Naive thymus-derived CD4-positive, alpha-beta T cell (primary cell): ENCODE measurements around the gene LTC4S. TPM values are rescaled to one million over a fixed set of nuclear protein-coding genes. Genes with fewer than 3 reads are reported as not detected.
A peak's percentile ranks its signal among the peaks of the same experiment; 100 is the strongest.
"Not testable (repeated sequence)": the region's sequence is repeated elsewhere in the genome, so short reads cannot be mapped to it uniquely, and the experiment has no call there.

Source experiments
- ATAC-seq: fragments of 150-1000 bp; cut with Tn5 transposase; 2 replicates; pipeline ENCODE4 v1.10.0; 2021; ENCODE audit warnings: mild to moderate bottlenecking, moderate library complexity
- CTCF ChIA-PET: fragments of 350-600 bp; sonication (Branson Sonifier 250); formaldehyde crosslinking; loops from one replicate; lab custom pipeline; 2021; ENCODE audit warnings: antibody characterized with exemption; lab: Charles Lee
- POLR2A ChIA-PET: fragments of 350-600 bp; sonication (Branson Sonifier 250); formaldehyde crosslinking; loops from one replicate; lab custom pipeline; 2021; ENCODE audit warnings: antibody characterized with exemption, inconsistent platforms; lab: Charles Lee
- DNase-seq, 9 donors: peaks; one replicate each; pipeline versions ENCODE4 v3.0.0 to v3.0.0-alpha.2; 2020 to 2022; ENCODE audit warnings: mixed read lengths in 1 of 9
- H3K27ac ChIP-seq: one replicate; pipeline ENCODE4 v1.7.0; 2013; ENCODE audit warnings: mild to moderate bottlenecking, low read depth, low read length, moderate library complexity
- H3K27me3 ChIP-seq, 2 donors: one replicate each; pipeline ENCODE4 v1.7.0; 2013; ENCODE audit warnings: low read length in 2 of 2, mild to moderate bottlenecking in 2 of 2, moderate library complexity in 2 of 2; ENCODE audit not compliant: control insufficient read depth in 2 of 2, insufficient read depth in 2 of 2
- H3K36me3 ChIP-seq, 3 experiments: 1 replicate in 2 of 3; 2 replicates in 1 of 3; pipeline ENCODE4 v1.7.0; 2013; ENCODE audit warnings: low read length in 3 of 3, mild to moderate bottlenecking in 3 of 3, moderate library complexity in 1 of 3; ENCODE audit not compliant: insufficient read depth in 3 of 3, control insufficient read depth in 2 of 3
- H3K4me1 ChIP-seq, 2 donors: one replicate each; pipeline ENCODE4 v1.7.0; 2013; ENCODE audit warnings: low read length in 2 of 2, mild to moderate bottlenecking in 2 of 2, moderate library complexity in 1 of 2; ENCODE audit not compliant: control insufficient read depth in 2 of 2, insufficient read depth in 2 of 2
- H3K4me3 ChIP-seq: 2 replicates; pipeline ENCODE4 v1.7.0; 2013; ENCODE audit warnings: mild to moderate bottlenecking, low read length
- H3K9me3 ChIP-seq, 3 experiments: 1 replicate in 2 of 3; 2 replicates in 1 of 3; pipeline ENCODE4 v1.7.0; 2013; ENCODE audit warnings: low read length in 3 of 3; ENCODE audit not compliant: control insufficient read depth in 2 of 3
- H3K27ac Mint-ChIP-seq, 9 donors: one replicate each; pipeline ENCODE4 v1.8.0; 2020 to 2022; ENCODE audit warnings: mixed read lengths in 9 of 9, mild to moderate bottlenecking in 8 of 9, moderate library complexity in 5 of 9, inconsistent platforms in 2 of 9
- H3K27me3 Mint-ChIP-seq, 5 donors: one replicate each; pipeline ENCODE4 v1.8.0; 2021 to 2022; ENCODE audit warnings: mixed read lengths in 5 of 5, mild to moderate bottlenecking in 1 of 5
- H3K36me3 Mint-ChIP-seq, 5 donors: one replicate each; pipeline ENCODE4 v1.8.0; 2020 to 2022; ENCODE audit warnings: mixed read lengths in 5 of 5, mild to moderate bottlenecking in 3 of 5, inconsistent platforms in 1 of 5
- H3K4me1 Mint-ChIP-seq, 7 donors: one replicate each; pipeline ENCODE4 v1.8.0; 2020 to 2022; ENCODE audit warnings: mixed read lengths in 7 of 7, mild to moderate bottlenecking in 3 of 7, inconsistent platforms in 1 of 7
- H3K4me3 Mint-ChIP-seq, 10 donors: one replicate each; pipeline ENCODE4 v1.8.0; 2020 to 2022; ENCODE audit warnings: mild to moderate bottlenecking in 10 of 10, mixed read lengths in 10 of 10, moderate library complexity in 6 of 10, inconsistent platforms in 2 of 10
- H3K9me3 Mint-ChIP-seq, 11 donors: one replicate each; pipeline ENCODE4 v1.8.0; 2020 to 2022; ENCODE audit warnings: mixed read lengths in 11 of 11, mild to moderate bottlenecking in 4 of 11, inconsistent platforms in 1 of 11, moderate library complexity in 1 of 11
- intact Hi-C, 2 donors: fragments of 100-400 bp; cut with micrococcal nuclease; formaldehyde crosslinking; loops; one replicate each; pipeline ENCODE4 v1.15.1; 2023
- polyA plus RNA-seq, 2 donors: library from polyadenylated mRNA; unstranded; fragments of 300-500 nt; fragmentation: Illumina TruSeq; gene quantifications; one replicate each; pipeline ENCODE4 v1.2.3, GENCODE V29; 2021
- total RNA-seq, 6 experiments: library from RNA in 5 of 6; stranded (reverse) in 5 of 6; gene quantifications; 1 replicate in 5 of 6; 2 replicates in 1 of 6; pipeline ENCODE4 v1.2.3 and lab custom pipeline; 2021 to 2026

LTC4S gene
- 1 to 10 TPM; 2.0 to 8.1 (median 6.0) TPM for total RNA-seq
- polyA plus RNA-seq, result 1 to 10 TPM in 1 of 2 donors, under 1 TPM in 1; 0.97 to 1.2 TPM
- 1.1 reads per million for total RNA-seq (lab: John Stamatoyannopoulos, UW)

GRCh38 chr5:179793468-179794139 is at the start of gene LTC4S:
Gene LTC4S (plus strand): TSS chr5:179793986. CDS start chr5:179794081, 95 bp downstream.
- ChIA-PET CTCF (interaction anchor here (0.6 to 4.3 kb wide), 4 partner anchors 11 to 773 kb away, joined by 3 to 36 read pairs (median 4); partner anchors contain the start of gene MAML1), POLR2A (interaction anchor here (0.6 to 2.3 kb wide), 10 partner anchors 9 to 170 kb away, joined by 3 to 8 read pairs (median 6); partner anchors contain the start of genes HNRNPH1, MAML1 and MRNIP)
- Mint-ChIP-seq H3K4me3 (peak within 1 kb of the TSS; percentile 47 to 83 (median 65)), H3K27ac (peak within 1 kb of the TSS; percentile 42 to 91 (median 81)), H3K9me3 (peaks cover 0 to 6% (median 0%) of the 10 kb centered on the region in 11 donors), H3K4me1 (peaks cover 20 to 33% (median 27%) of the 10 kb centered on the region in 7 donors), H3K27me3 (no peaks in the 10 kb centered on the region), H3K36me3 (peaks cover 0 to 4% (median 0%) of the 10 kb centered on the region in 5 donors)
- H3K27me3 ChIP-seq, result no peaks in the 10 kb centered on the region
- intact Hi-C loops, result no loop called here
- H3K9me3 ChIP-seq, result no peaks in the 10 kb centered on the region
- peak within 1 kb of the TSS; percentile 68 for H3K27ac ChIP-seq
- H3K36me3 ChIP-seq, result peaks cover 0 to 7% (median 0%) of the 10 kb centered on the region in 3 experiments
- ATAC-seq (peak; percentile 62), DNase-seq (peak in 6 of 9 donors; percentile 30 to 50 (median 48))
- H3K4me3 ChIP-seq, result peak within 1 kb of the TSS; percentile 48
- peaks cover 24 to 28% of the 10 kb centered on the region in 2 donors for H3K4me1 ChIP-seq

- CTCF ChIA-PET, H3K9me3 Mint-ChIP-seq, ATAC-seq, H3K4me3 Mint-ChIP-seq, H3K27me3 ChIP-seq, H3K27ac Mint-ChIP-seq, DNase-seq, H3K9me3 ChIP-seq, H3K27ac ChIP-seq, H3K27me3 Mint-ChIP-seq, intact Hi-C loops, H3K36me3 ChIP-seq, H3K4me3 ChIP-seq: not testable (repeated sequence)
- H3K4me1 ChIP-seq, result peaks cover 0 to 15% of the 10 kb centered on the region in 2 donors
- Mint-ChIP-seq H3K4me1 (peaks cover 16 to 53% (median 40%) of the 10 kb centered on the region in 7 donors), H3K36me3 (peaks cover under 1 to 23% (median 19%) of the 10 kb centered on the region in 5 donors)
- POLR2A ChIA-PET, result interaction anchor here (1.3 kb wide), 1 partner anchor 9 kb away, joined by 3 read pairs; no protein-coding TSS in a partner anchor
Measured at GRCh38 chr5:179744106-179744505, 49.7 kb upstream of the LTC4S start.

DNA sequence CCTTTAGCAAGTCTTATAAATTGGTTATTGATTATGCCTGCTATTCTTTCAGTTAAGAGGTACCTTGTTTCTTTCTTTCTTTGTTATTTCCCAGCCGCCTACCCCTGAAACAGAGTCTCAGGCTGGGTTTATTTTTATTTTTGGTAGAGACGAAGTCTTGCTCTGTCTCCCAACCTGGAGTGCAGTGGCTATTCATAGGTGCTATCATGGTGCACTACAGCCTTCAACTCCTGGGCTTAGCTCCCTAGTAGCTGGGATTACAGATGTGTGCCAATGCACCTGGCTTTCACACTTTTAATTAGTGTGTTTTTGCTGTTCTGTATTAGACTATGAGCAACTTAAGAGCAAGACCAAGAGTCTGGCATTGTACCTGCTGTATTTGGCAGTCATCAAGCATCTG is 46.9 kb upstream of the LTC4S start:
- Histone ChIP-seq H3K27me3 (no peaks in the 10 kb centered on the region), H3K4me1 (peaks cover 0 to 9% of the 10 kb centered on the region in 2 donors), H3K9me3 (no peaks in the 10 kb centered on the region), H3K4me3 (no peak overlapping the region), H3K36me3 (peaks cover 0 to 14% (median 0%) of the 10 kb centered on the region in 3 experiments), H3K27ac (no peak overlapping the region)
- H3K4me3 Mint-ChIP-seq, result peak overlapping the region in 1 of 10 donors; percentile 58
- ChIA-PET CTCF (no interaction called here), POLR2A (no interaction called here)
- H3K9me3 Mint-ChIP-seq, result peaks cover 0 to 3% (median 0%) of the 10 kb centered on the region in 11 donors
- H3K4me1 Mint-ChIP-seq, result peaks cover 6 to 48% (median 36%) of the 10 kb centered on the region in 7 donors
- intact Hi-C loops, result no loop called here
- peaks cover 0 to 17% (median 11%) of the 10 kb centered on the region in 5 donors for H3K36me3 Mint-ChIP-seq
- ATAC-seq (no peak), DNase-seq (no peak)
- peak overlapping the region in 5 of 9 donors; percentile 18 to 82 (median 47) for H3K27ac Mint-ChIP-seq
- H3K27me3 Mint-ChIP-seq, result no peaks in the 10 kb centered on the region

- Histone ChIP-seq H3K9me3 (no peaks in the 10 kb centered on the region), H3K36me3 (peaks cover 0 to 14% (median 0%) of the 10 kb centered on the region in 3 experiments), H3K27ac (no peak overlapping the region), H3K4me1 (peaks cover 0 to 9% of the 10 kb centered on the region in 2 donors), H3K4me3 (no peak overlapping the region), H3K27me3 (no peaks in the 10 kb centered on the region)
- POLR2A ChIA-PET, result no interaction called here
- Mint-ChIP-seq H3K9me3 (peaks cover 0 to 3% (median 0%) of the 10 kb centered on the region in 11 donors), H3K27me3 (no peaks in the 10 kb centered on the region), H3K27ac (peak overlapping the region in 1 of 9 donors; percentile 70), H3K36me3 (peaks cover 0 to 17% (median 11%) of the 10 kb centered on the region in 5 donors), H3K4me3 (no peak overlapping the region), H3K4me1 (peaks cover 6 to 45% (median 35%) of the 10 kb centered on the region in 7 donors)
- no peak for DNase-seq
- intact Hi-C loops, result no loop called here
- CTCF ChIA-PET, result no interaction called here
- ATAC-seq, result peak; percentile 38
Measured at GRCh38 chr5:179747811-179748210, 46.0 kb upstream of the LTC4S start.

- peak overlapping the region in 4 of 9 donors; percentile 22 to 54 (median 40) for H3K27ac Mint-ChIP-seq
- Histone ChIP-seq H3K9me3 (no peaks in the 10 kb centered on the region), H3K27ac (no peak overlapping the region), H3K4me3 (no peak overlapping the region), H3K27me3 (no peaks in the 10 kb centered on the region), H3K36me3 (peaks cover 0 to 14% (median 0%) of the 10 kb centered on the region in 3 experiments), H3K4me1 (peaks cover 11% of the 10 kb centered on the region in 2 donors)
- intact Hi-C loops, result no loop called here
- peaks cover 23 to 64% (median 54%) of the 10 kb centered on the region in 7 donors for H3K4me1 Mint-ChIP-seq
- ChIA-PET CTCF (no interaction called here), POLR2A (interaction anchor here (0.7 kb wide), 1 partner anchor 126 kb away, joined by 3 read pairs; the partner anchor contains the start of gene HNRNPH1)
- no peaks in the 10 kb centered on the region for H3K27me3 Mint-ChIP-seq
- ATAC-seq, result no peak
- H3K4me3 Mint-ChIP-seq, result no peak overlapping the region
- peaks cover 0 to 3% (median 0%) of the 10 kb centered on the region in 11 donors for H3K9me3 Mint-ChIP-seq
- peaks cover 0 to 23% (median 15%) of the 10 kb centered on the region in 5 donors for H3K36me3 Mint-ChIP-seq
- no peak for DNase-seq
Measured at GRCh38 chr5:179749857-179750508, 43.8 kb upstream of the LTC4S start.

GRCh38 chr5:179753971-179754370 is 39.8 kb upstream of the LTC4S start:
- peaks cover 0 to 14% (median 3%) of the 10 kb centered on the region in 3 experiments for H3K36me3 ChIP-seq
- POLR2A ChIA-PET, result interaction anchor here (1.5 kb wide), 1 partner anchor 130 kb away, joined by 6 read pairs; the partner anchor contains the start of gene HNRNPH1
- Mint-ChIP-seq H3K9me3 (peaks cover 0 to 1% (median 0%) of the 10 kb centered on the region in 11 donors), H3K4me3 (peak overlapping the region in 8 of 10 donors; percentile 9 to 58 (median 40)), H3K36me3 (peaks cover 0 to 14% (median 4%) of the 10 kb centered on the region in 5 donors), H3K27ac (peak overlapping the region in 8 of 9 donors; percentile 43 to 81 (median 68)), H3K4me1 (peaks cover 35 to 55% (median 45%) of the 10 kb centered on the region in 7 donors), H3K27me3 (no peaks in the 10 kb centered on the region)
- no peaks in the 10 kb centered on the region for H3K27me3 ChIP-seq
- H3K4me1 ChIP-seq, result peaks cover 2 to 19% of the 10 kb centered on the region in 2 donors
- H3K9me3 ChIP-seq, result no peaks in the 10 kb centered on the region
- no peak overlapping the region for H3K4me3 ChIP-seq
- DNase-seq, result no peak
- no peak overlapping the region for H3K27ac ChIP-seq
- CTCF ChIA-PET, result interaction anchor here (0.6 to 0.9 kb wide), 2 partner anchors 9 to 42 kb away, joined by 3 to 4 read pairs; no protein-coding TSS in a partner anchor
- intact Hi-C loops, result no loop called here
- no peak for ATAC-seq
